Hepatocyte (in vitro differentiated cells): Measurements from ENCODE around the gene SIRPG. TPM values are rescaled to one million over a fixed set of nuclear protein-coding genes. Genes with fewer than 3 reads are reported as not detected.

ENCODE experiments used
- DNase-seq: peaks from one replicate; pipeline ENCODE4 v3.0.0-alpha.2; 2016; ENCODE audit warnings: low spot score
- H2AFZ ChIP-seq: fragments of 200-600 bp; sonication (generic); 2 replicates; pipeline ENCODE4 v1.6.0; 2016; ENCODE audit warnings: antibody characterized with exemption, mild to moderate bottlenecking
- H3K27ac ChIP-seq: fragments of 200-600 bp; sonication (generic); 2 replicates; pipeline ENCODE4 v1.5.1; 2016; ENCODE audit warnings: mild to moderate bottlenecking
- H3K27me3 ChIP-seq: fragments of 200-600 bp; sonication (generic); 2 replicates; pipeline ENCODE4 v1.6.1; 2016
- H3K36me3 ChIP-seq: fragments of 200-600 bp; sonication (generic); replicated peaks from 2 replicates; pipeline ENCODE4 v1.5.1; 2016; ENCODE audit warnings: low read depth; ENCODE audit not compliant: insufficient read depth
- H3K4me1 ChIP-seq: fragments of 200-600 bp; sonication (generic); 2 replicates; pipeline ENCODE4 v1.5.1; 2016; ENCODE audit warnings: mild to moderate bottlenecking, moderate library complexity; ENCODE audit not compliant: insufficient read depth
- H3K4me2 ChIP-seq: fragments of 200-600 bp; sonication (generic); 2 replicates; pipeline ENCODE4 v1.6.0; 2016
- H3K4me3 ChIP-seq: fragments of 200-600 bp; sonication (generic); 2 replicates; pipeline ENCODE4 v1.5.1; 2016; ENCODE audit warnings: mild to moderate bottlenecking
- H3K79me2 ChIP-seq: fragments of 200-600 bp; sonication (generic); 2 replicates; pipeline ENCODE4 v1.6.0; 2017; ENCODE audit warnings: mild to moderate bottlenecking
- H3K9me2 ChIP-seq: fragments of 200-600 bp; sonication (generic); replicated peaks from 2 replicates; pipeline ENCODE4 v1.6.0; 2017; ENCODE audit warnings: mild to moderate bottlenecking; ENCODE audit not compliant: insufficient read depth
- H3K9me3 ChIP-seq: fragments of 200-600 bp; sonication (generic); 2 replicates; pipeline ENCODE4 v1.5.1; 2016; ENCODE audit warnings: low read depth, mild to moderate bottlenecking
- H4K20me1 ChIP-seq: fragments of 200-600 bp; sonication (generic); 2 replicates; pipeline ENCODE4 v1.6.0; 2016; ENCODE audit warnings: mild to moderate bottlenecking; ENCODE audit not compliant: insufficient read depth, poor library complexity, severe bottlenecking
- CTCF ChIP-seq: fragments of 200-600 bp; sonication (generic); IDR thresholded peaks from 2 replicates; pipeline ENCODE4 v1.5.1; 2016; ENCODE audit warnings: antibody characterized with exemption, mild to moderate bottlenecking; ENCODE audit not compliant: poor library complexity
- EZH2 ChIP-seq: fragments of 200-600 bp; sonication (generic); IDR thresholded peaks from 2 replicates; pipeline ENCODE4 v1.6.1; 2016; ENCODE audit warnings: antibody characterized with exemption, mild to moderate bottlenecking, borderline replicate concordance
- EZH2phosphoT487 ChIP-seq: fragments of 200-600 bp; sonication (generic); IDR thresholded peaks from one replicate; pipeline ENCODE4 v1.6.1; 2018; ENCODE audit warnings: antibody characterized with exemption, mild to moderate bottlenecking, low read depth, moderate library complexity; ENCODE audit not compliant: unreplicated experiment, severe bottlenecking
- WGBS: methylation state at CpG from one replicate; pipeline ENCODE4 v1.1.6; 2016; ENCODE audit warnings: low lambda C conversion rate; ENCODE audit errors: missing lambda C conversion rate; 5-methylcytosine and 5-hydroxymethylcytosine counted together
- polyA plus RNA-seq: library from polyadenylated mRNA; unstranded; fragments of >200 nt; fragmentation: Nextera tagmentation; extraction: Ambion mirVana; gene quantifications from 2 replicates; pipeline ENCODE4 v1.2.1, GENCODE V29; 2016
- total RNA-seq: library from RNA; depleted of rRNA; stranded (reverse); fragments of >200 nt; gene quantifications from 2 replicates; pipeline ENCODE4 v1.2.3, GENCODE V29; 2014

Gene SIRPG
- total and polyA plus RNA-seq, 2 experiments from 2014 or later, result not detected

GRCh38 chr20:1632178-1632577, 25.4 kb downstream of the SIRPG start:
- no peak overlapping the region for H3K27ac ChIP-seq
- H3K79me2 ChIP-seq, result no peaks in the 10 kb centered on the region
- no peaks in the 10 kb centered on the region for H3K9me2 ChIP-seq
- no peaks in the 10 kb centered on the region for H3K36me3 ChIP-seq
- H3K4me1 ChIP-seq, result no peaks in the 10 kb centered on the region
- TF ChIP-seq EZH2, result no peak
- TF ChIP-seq EZH2phosphoT487, result no peak
- no peak for TF ChIP-seq CTCF
- H3K4me3 ChIP-seq, result no peak overlapping the region
- H3K9me3 ChIP-seq, result no peaks in the 10 kb centered on the region
- H2AFZ ChIP-seq, result no peak overlapping the region
- no peak overlapping the region for H3K4me2 ChIP-seq
- 86% methylated on average over 4 of the region's 4 CpGs for WGBS
- no peaks in the 10 kb centered on the region for H3K27me3 ChIP-seq
- no peaks in the 10 kb centered on the region for H4K20me1 ChIP-seq
- DNase-seq, result no peak

DNA sequence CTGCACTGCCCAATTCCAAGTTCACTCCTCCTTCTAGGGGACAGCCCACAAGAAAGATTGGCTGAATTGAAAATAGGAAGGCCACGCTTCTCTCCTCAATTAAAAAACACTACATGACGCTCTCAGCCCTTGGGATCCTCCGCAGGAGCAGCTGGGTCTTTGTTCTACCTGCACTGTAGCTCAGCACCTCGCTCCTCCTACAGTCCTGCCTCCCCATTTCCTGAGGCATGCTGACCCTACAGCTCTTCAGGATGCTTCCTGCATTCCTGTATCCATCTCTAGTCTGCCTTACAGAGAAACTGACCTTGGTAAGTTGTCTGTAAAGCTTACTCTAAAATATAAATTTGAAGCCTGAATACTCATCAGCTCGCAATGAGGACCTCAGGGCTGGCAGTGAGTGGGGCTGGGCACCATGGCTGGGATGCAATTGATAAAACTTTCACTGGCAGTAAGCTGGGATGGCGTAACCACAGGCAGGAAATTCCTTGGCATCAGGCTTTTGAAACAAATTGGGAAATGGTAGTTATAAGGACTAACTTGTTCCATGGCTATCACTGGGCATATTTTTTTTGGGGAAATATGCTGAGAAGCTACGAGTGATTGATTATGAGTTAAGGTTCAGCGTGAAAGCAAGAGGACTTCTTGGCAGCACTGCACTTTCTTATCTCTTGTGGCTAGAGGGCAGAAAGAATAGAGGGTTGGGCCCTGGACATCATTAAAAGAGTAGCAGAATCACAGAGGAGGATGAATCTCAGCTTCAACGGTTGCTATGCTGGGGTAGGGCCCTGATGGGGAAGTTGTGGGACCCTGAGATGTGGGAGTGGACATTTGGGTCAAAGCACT, 26.0 kb downstream of the SIRPG start:
- no peaks in the 10 kb centered on the region for H3K79me2 ChIP-seq
- TF ChIP-seq CTCF (no peak), EZH2 (no peak), EZH2phosphoT487 (no peak)
- WGBS, result 78% methylated on average over 9 of the region's 9 CpGs
- no peak overlapping the region for H3K27ac ChIP-seq
- H3K9me2 ChIP-seq, result no peaks in the 10 kb centered on the region
- H3K4me1 ChIP-seq, result no peaks in the 10 kb centered on the region
- no peak overlapping the region for H3K4me2 ChIP-seq
- H3K4me3 ChIP-seq, result no peak overlapping the region
- no peaks in the 10 kb centered on the region for H3K9me3 ChIP-seq
- H4K20me1 ChIP-seq, result no peaks in the 10 kb centered on the region
- DNase-seq, result no peak
- H3K27me3 ChIP-seq, result no peaks in the 10 kb centered on the region
- H3K36me3 ChIP-seq, result no peaks in the 10 kb centered on the region
- no peak overlapping the region for H2AFZ ChIP-seq

GRCh38 chr20:1630186-1630585, 27.4 kb downstream of the SIRPG start:
- Histone ChIP-seq H3K4me3 (no peak overlapping the region), H3K9me3 (no peaks in the 10 kb centered on the region), H3K4me1 (no peaks in the 10 kb centered on the region), H3K36me3 (no peaks in the 10 kb centered on the region), H3K9me2 (no peaks in the 10 kb centered on the region), H3K27ac (no peak overlapping the region), H3K79me2 (no peaks in the 10 kb centered on the region), H2AFZ (no peak overlapping the region), H4K20me1 (no peaks in the 10 kb centered on the region), H3K4me2 (no peak overlapping the region), H3K27me3 (no peaks in the 10 kb centered on the region)
- no peak for DNase-seq
- TF ChIP-seq EZH2phosphoT487, result no peak
- no peak for TF ChIP-seq EZH2
- TF ChIP-seq CTCF, result no peak
- 83% methylated on average over 5 of the region's 5 CpGs for WGBS
